Esophagus squamous epithelium (tissue), 4 donors: Measurements from ENCODE around the gene ANO6.

Experiments
- CTCF ChIP-seq, 6 experiments: fragments of 450-650 bp in 4 of 6; fragments of 200-600 bp in 2 of 6; sonication (generic) in 2 of 6; IDR thresholded peaks; one replicate each; pipeline ENCODE4 v1.5.1; 2016 to 2019; ENCODE audit warnings: antibody characterized with exemption in 6 of 6, mild to moderate bottlenecking in 4 of 6, moderate library complexity in 4 of 6
- POLR2A ChIP-seq, 4 donors: fragments of 450-650 bp; IDR thresholded peaks; one replicate each; pipeline ENCODE4 v1.6.1; 2017; ENCODE audit warnings: antibody characterized with exemption in 4 of 4, mild to moderate bottlenecking in 4 of 4, moderate library complexity in 3 of 4

GRCh38 chr12:45296046-45296586 lies 80.2 kb downstream of the ANO6 start:
- TF ChIP-seq POLR2A (IDR thresholded peaks at IDR 0.05) (no peak), CTCF (IDR thresholded peaks at IDR 0.05) (no peak)
